Medulla oblongata (tissue), 1 donor: Measurements from ENCODE around the gene SLC25A19.

Source experiments
- DNase-seq: peaks from one replicate; pipeline ENCODE4 v3.0.0-alpha.2; 2015; ENCODE audit errors: extremely low spot score

Gene SLC25A19

GRCh38 chr17:75241502-75241901 is 47.7 kb downstream of the SLC25A19 start:
- no peak for DNase-seq

DNA sequence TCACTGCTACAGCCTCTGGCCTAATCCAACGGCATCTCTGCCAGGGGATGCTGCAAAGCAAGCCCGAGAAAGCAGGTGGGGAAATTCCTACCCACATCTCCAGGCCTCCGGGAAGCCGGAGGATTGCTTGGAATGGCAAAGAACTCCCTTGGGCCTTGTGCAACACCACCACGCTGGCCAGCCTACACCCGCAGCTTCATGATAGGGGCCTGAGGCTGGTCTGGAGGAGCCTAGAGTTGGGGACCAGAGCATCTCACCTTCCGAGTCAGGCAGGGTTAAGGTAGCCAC is 48.1 kb downstream of the SLC25A19 start:
- DNase-seq = no peak

GRCh38 chr17:75240394-75241142 is 48.7 kb downstream of the SLC25A19 start:
- no peak for DNase-seq

- DNase-seq = no peak
These were observed 49.3 kb downstream of the SLC25A19 start for GRCh38 chr17:75239778-75240393.

DNA sequence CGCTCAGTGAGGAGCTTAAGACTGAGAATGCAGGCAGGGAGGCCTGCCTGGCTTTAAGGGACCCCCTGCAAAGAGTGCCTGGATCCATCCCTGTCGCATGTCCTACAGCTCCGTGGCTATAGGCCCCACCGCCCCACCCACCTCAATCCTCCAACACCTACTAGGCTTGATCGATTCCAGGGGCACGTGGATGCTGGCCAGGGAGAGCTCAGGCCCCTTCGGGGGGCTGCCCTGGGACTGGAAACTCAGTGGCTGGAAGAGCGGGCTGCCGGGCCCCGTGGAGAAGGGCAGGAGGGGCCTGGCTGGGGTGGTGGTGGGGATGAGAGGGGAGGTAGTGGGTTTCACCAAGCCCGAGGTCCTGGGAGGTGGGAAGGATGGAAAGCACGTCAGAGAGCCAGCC is 50.0 kb downstream of the SLC25A19 start:
- DNase-seq = no peak

DNA sequence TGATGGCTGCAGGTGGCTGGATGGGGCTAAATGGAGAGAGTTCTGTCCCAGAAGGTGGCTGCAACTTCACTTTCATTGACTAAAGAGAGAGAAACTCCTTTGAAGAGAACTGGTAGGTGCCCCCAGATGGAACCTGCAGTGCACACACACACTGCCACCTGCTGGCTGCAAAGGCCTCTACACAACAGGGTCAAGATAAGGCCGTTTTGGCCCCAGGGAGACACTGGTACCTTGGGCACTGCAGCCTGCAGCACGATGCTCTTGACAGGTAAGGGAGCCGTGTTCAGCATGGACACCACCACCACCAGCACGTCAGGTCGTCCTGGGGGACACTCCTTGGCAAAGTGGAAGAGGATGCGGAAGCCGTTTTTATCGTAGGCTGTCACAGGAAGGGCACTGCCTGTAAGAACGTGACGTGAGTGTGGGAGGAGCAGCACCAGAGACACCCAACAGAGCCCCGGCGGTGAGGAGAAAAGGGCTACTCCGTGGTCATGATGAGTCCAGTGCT is 50.5 kb downstream of the SLC25A19 start:
- DNase-seq = peak; percentile 59

GRCh38 chr17:75238020-75238580 is 51.1 kb downstream of the SLC25A19 start:
- no peak for DNase-seq

GRCh38 chr17:75237100-75238014 is 51.9 kb downstream of the SLC25A19 start:
- DNase-seq = no peak

DNA sequence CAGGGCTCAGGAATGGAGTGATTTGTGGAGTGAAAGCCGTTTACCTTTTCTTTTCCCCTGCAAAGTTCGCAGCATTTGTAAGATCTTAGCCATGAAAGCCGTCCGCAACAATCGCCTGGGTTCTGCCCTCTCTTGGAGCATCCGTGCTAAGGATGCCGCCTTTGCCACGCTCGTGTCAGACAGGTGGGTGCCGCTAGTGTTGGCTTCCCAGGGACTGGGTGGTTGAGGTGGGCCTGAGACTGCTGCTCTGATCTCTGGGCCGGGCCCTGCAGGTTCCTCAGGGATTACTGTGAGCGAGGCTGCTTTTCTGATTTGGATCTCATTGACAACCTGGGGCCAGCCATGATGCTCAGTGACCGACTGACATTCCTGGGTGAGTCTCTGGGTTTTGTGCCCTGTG is 56.4 kb downstream of the SLC25A19 start:
- DNase-seq = no peak

DNA sequence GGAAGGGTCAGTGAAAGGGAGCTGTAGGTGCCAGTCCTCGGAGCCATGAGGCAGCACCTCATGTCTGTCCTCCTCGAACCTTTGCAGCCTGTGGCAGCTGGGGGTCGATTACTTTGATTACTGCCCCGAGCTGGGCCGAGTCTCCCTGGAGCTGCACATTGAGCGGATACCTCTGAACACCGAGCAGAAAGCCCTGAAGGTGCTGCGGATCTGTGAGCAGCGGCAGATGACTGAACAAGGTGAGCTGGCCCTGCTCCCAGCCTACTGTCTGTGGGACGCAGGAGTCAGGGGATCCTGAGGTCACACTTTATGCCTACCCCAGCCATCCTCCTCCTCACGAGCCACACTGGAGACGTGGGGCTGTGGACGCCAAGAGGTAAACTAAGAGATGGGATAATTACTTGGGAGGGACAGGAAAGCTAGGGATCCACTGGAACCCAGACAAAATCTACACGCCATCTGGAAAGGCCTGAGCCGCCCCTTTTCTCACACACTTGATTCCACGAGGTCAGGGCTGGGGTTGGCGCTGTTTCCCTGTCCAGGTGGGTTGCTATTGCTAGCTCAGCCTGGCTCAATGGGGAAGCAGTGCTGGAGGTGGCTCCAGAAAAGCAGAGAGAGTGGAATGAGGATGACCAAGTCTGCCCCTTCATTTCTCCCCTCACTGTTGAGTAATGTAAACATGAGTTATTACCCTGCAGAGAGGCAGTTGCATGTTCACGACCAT is 57.3 kb downstream of the SLC25A19 start:
- DNase-seq = no peak

- no peak for DNase-seq
These were observed 58.2 kb downstream of the SLC25A19 start for GRCh38 chr17:75231071-75231470.

GRCh38 chr17:75228847-75229246 is 60.4 kb downstream of the SLC25A19 start:
- no peak for DNase-seq

DNA sequence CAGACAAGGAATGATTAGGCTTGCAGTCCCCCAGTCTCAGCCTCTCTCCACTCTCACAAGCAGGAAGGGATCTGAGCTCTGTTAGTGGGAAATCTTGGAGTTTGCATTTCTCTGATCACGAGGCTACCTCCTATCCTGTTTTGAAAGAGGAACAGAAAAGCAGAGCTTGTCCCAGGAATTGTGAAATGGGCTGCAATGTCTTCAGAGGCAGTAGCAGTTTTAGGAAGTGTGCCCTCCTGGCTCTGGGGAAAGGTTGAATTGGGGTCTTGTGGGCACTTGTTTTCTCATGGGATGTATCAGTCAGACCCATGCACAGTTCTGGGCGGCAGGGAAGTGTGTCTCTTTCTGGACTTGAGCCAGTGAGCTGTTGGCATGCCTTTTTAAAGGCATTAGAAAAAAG is 60.9 kb downstream of the SLC25A19 start:
- peak; percentile 79 for DNase-seq

DNA sequence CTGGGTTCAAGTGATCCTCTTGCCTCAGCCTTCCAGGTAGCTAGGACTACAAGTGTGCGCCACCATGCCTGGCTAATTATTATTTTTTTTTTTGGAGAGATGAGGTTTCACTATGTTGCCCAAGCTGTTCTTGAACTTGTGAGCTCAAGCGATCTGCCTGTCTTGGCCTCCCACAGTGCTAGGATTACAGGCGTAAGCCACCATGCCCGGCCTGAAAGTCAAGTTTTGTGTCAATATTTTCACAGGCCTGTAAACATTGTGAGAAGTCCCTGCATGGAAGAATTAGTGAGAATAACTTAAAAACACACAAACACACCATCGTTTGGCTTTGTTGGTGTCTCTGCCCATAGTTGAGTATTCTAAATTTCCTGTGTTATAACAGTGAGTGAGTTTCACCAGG is 61.5 kb downstream of the SLC25A19 start:
- no peak for DNase-seq

DNA sequence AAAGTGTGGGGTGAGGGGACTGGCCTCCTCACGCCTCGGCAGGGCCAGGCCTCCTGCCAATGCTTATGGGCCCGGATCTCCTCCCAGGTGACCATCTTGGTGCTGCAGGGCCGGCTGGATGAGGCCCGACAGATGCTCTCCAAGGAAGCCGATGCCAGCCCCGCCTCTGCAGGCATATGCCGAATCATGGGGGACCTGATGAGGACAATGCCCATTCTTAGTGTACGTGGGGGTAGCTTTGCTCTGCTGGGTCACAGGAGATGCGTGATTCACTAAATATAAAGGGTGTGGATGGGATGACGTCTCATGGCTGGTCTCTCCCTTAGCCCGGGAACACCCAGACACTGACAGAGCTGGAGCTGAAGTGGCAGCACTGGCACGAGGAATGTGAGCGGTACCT is 64.2 kb downstream of the SLC25A19 start:
- no peak for DNase-seq
